ENCODE measurements around the gene AFAP1L2. TPM values are rescaled to one million over a fixed set of nuclear protein-coding genes. Genes with fewer than 3 reads are reported as not detected.
A peak's percentile ranks its signal among the peaks of the same experiment; 100 is the strongest.

AFAP1L2 gene
- total RNA-seq, 6 experiments from 2014 or later, result 0.50 to 2.2 (median 1.1) TPM

- TF ChIP-seq POLR2A (IDR thresholded peaks at IDR 0.05), result no peak
- TF ChIP-seq CTCF (IDR thresholded peaks at IDR 0.05), result no peak
- Histone ChIP-seq H3K9me3 (no peaks in the 10 kb centered on the region), H3K4me3 (no peak overlapping the region), H3K27me3 (no peaks in the 10 kb centered on the region), H3K27ac (no peak overlapping the region), H3K4me1 (no peaks in the 10 kb centered on the region), H3K36me3 (no peaks in the 10 kb centered on the region)
- intact Hi-C loops (cut with DNase I), result no loop called here
- ATAC-seq (peak in 1 of 4 donors; percentile 20), DNase-seq (no peak)
- WGBS (ENCODE audit: insufficient coverage, low coverage, low lambda C conversion rate, missing lambda C conversion rate), result 87% methylated on average over 7 of the region's 14 CpGs
Observed at GRCh38 chr10:114297136-114297705, 107.1 kb downstream of the AFAP1L2 start.

GRCh38 chr10:114295393-114295792 lies 108.9 kb downstream of the AFAP1L2 start:
- 0% methylated on average over 1 of the region's 1 CpG for WGBS (ENCODE audit: insufficient coverage, low coverage, low lambda C conversion rate, missing lambda C conversion rate)
- TF ChIP-seq CTCF (IDR thresholded peaks at IDR 0.05), result no peak
- TF ChIP-seq POLR2A (IDR thresholded peaks at IDR 0.05), result no peak
- H3K36me3 ChIP-seq, result no peaks in the 10 kb centered on the region

GRCh38 chr10:114294549-114294948 lies 109.8 kb downstream of the AFAP1L2 start:
- DNase-seq (no peak), ATAC-seq (peak in 1 of 4 donors; percentile 13)
- H3K27ac ChIP-seq, result no peak overlapping the region
- no peaks in the 10 kb centered on the region for H3K27me3 ChIP-seq
- H3K36me3 ChIP-seq, result no peaks in the 10 kb centered on the region
- no peaks in the 10 kb centered on the region for H3K4me1 ChIP-seq
- intact Hi-C loops (cut with DNase I), result no loop called here
- TF ChIP-seq CTCF (IDR thresholded peaks at IDR 0.05) (no peak), POLR2A (IDR thresholded peaks at IDR 0.05) (no peak)
- H3K4me3 ChIP-seq, result no peak overlapping the region
- H3K9me3 ChIP-seq, result no peaks in the 10 kb centered on the region

More at GRCh38 chr10:114295393-114295792, 108.9 kb downstream of the AFAP1L2 start:
- Histone ChIP-seq H3K27ac (no peak overlapping the region), H3K4me1 (no peaks in the 10 kb centered on the region), H3K9me3 (no peaks in the 10 kb centered on the region), H3K27me3 (no peaks in the 10 kb centered on the region), H3K4me3 (no peak overlapping the region)
- intact Hi-C loops (cut with DNase I), result no loop called here
- ATAC-seq, result no peak
- no peak for DNase-seq

DNA sequence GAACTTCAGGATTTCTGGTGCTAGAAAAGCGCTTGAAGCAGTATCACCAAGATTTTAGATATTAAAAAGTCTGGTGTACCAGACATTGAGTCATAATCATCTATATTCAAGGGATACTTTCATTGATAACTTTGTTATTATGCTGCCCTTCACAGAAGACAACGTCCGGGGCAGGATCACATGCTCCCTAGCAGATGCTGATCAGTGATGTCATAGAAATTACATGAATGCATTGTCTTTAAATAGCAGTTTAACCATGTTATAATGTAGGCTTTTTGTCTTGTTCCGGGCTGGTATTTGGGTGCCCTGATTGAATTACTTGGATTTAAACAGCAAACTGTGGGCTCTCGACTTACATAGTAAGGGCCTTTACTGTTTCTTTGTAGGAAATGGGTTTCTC lies 111.2 kb downstream of the AFAP1L2 start:
- Histone ChIP-seq H3K27ac (no peak overlapping the region), H3K27me3 (no peaks in the 10 kb centered on the region), H3K36me3 (no peaks in the 10 kb centered on the region), H3K4me3 (no peak overlapping the region), H3K4me1 (no peaks in the 10 kb centered on the region), H3K9me3 (no peaks in the 10 kb centered on the region)
- TF ChIP-seq POLR2A (IDR thresholded peaks at IDR 0.05), result no peak
- TF ChIP-seq CTCF (IDR thresholded peaks at IDR 0.05), result no peak
- DNase-seq, result no peak
- no peak for ATAC-seq
- intact Hi-C loops (cut with DNase I), result no loop called here
- 78% methylated on average over 4 of the region's 5 CpGs for WGBS (ENCODE audit: insufficient coverage, low coverage, low lambda C conversion rate, missing lambda C conversion rate)

DNA sequence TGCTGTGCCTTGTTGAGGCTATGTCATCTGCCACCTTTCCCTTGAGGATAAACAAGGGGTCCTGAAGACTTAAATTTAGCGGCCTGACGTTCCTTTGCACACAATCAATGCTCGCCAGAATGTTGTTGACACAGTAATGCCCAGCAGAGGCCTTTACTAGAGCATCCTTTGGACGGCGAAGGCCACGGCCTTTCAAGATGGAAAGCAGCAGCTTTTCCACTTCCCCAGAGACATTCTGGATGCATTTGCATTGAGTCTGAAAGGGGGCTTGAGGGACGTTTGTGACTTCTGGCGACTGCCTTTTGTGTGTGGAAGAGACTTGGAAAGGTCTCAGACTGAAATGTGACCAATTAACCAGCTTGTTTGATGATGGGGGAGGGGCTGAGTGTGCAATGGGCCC lies 112.8 kb downstream of the AFAP1L2 start:
- intact Hi-C loops (cut with DNase I), result no loop called here

More for the DNA sequence above, 112.8 kb downstream of the AFAP1L2 start:
- ATAC-seq (no peak), DNase-seq (no peak)
- TF ChIP-seq POLR2A (IDR thresholded peaks at IDR 0.05) (no peak), CTCF (IDR thresholded peaks at IDR 0.05) (no peak)
- Histone ChIP-seq H3K27ac (no peak overlapping the region), H3K36me3 (no peaks in the 10 kb centered on the region), H3K4me1 (no peaks in the 10 kb centered on the region), H3K4me3 (no peak overlapping the region), H3K27me3 (no peaks in the 10 kb centered on the region), H3K9me3 (no peaks in the 10 kb centered on the region)
- 63% methylated on average over 5 of the region's 8 CpGs for WGBS (ENCODE audit: insufficient coverage, low coverage, low lambda C conversion rate, missing lambda C conversion rate)

Measured in right lobe of liver (tissue), 6 donors.